Measurements from ENCODE around the gene RPS6KA5.

The RPS6KA5 gene

DNA sequence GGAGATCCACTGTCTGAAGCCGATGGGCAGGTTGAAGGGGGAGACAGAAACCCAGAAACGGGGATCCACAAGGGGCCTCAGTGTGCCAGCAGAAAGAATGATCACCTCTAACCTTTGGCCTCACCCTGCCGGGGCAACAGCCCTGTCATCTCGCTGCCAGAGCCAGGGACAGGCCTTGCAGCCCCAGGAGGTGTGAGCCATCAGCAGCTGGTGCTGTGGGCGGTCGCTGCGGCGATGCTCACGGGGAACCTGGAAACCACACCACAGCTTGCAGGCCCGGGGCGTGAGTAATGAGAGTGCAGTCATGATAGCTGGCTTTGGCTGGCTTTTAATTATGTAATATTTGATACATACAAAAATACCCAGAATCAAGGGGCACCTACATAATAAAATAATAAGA is 239.5 kb downstream of the RPS6KA5 start:
- DNase-seq, result no peak

GRCh38 chr14:90819734-90820393 is 240.6 kb downstream of the RPS6KA5 start:
- no peak for DNase-seq

GRCh38 chr14:90818715-90819114 is 241.7 kb downstream of the RPS6KA5 start:
- DNase-seq, result no peak

DNA sequence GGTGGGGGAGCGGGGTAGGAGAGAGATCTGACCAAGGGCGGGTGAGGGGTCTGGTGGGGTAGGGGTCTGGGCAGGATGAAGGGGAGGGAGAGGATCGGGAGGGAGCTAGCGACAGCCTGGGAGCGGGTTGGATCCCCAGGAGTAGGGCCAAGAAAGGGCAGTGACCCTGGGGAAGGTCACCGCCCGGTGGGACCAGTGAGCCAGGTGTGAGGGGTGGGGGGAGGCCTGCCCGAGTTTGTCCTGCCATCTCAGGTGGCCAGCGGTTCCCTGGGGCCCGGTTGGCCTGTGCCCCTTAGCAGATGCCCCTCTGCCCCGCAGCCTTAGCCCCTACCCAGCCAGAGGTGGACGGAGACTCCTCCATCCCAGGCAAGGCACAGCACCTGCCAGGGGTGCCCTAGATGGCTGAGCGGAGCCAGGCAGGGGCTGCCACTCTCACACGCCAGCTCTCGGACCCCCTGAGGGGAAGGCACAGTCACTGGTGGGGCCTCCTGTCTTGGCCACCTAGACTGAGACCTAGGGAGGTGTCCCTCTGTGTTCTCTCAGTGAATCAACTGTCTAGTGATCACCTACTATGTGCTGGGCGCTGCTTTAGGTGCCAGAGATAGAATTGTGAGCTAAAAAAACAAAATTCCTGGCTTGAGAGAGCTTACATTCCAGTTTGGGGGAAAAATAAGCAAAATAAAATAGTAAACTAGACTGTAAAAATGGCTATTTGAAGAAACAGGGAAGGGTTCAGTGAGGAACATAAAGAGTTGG is 243.6 kb downstream of the RPS6KA5 start:
- no peak for DNase-seq

GRCh38 chr14:90815822-90816662 is 244.4 kb downstream of the RPS6KA5 start, which contains the start of gene TTC7B:
TTC7B (minus strand) TSS chr14:90816430; CDS start chr14:90816295, 135 bp downstream.
- peak; percentile 98 for DNase-seq

- no peak for DNase-seq
These were observed 244.9 kb downstream of the RPS6KA5 start for GRCh38 chr14:90815572-90815821.

DNA sequence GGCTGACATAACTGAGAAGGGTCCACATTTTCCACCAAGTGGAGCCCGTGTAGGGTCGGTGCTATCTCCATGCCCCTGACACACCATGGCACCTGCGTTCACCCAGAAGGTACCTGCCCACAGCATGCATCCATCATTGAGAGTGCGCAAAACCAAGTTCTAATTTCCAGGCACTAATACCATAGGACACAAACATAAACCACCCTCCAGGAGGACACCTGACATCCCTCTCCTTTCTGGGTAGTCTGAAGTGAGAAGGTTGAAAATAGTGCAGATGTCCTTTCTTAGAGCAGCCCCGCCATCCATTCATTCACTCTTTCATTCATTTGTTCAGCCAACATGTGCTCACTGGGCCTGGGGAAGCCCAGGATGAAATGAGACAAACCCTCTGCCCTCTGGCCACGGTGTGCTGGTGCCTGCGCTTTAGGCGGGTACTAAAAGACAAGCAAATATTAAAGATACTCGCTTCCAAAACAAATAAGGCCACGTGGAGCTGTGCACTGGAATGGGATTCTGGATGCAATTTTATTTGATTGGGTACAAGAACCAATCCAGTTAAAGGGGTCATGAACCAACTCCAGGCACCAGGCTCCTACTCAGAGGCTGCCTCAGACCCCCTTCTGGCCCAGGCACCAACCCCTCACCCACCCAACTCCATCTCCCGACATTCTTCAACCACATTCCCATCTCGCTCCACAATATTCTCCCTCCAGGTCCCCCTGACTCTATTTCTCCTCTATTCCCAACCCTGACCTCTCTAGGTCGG is 245.5 kb downstream of the RPS6KA5 start:
- no peak for DNase-seq

GRCh38 chr14:90813442-90813841 is 247.0 kb downstream of the RPS6KA5 start:
- DNase-seq, result no peak

GRCh38 chr14:90812109-90812508 is 248.3 kb downstream of the RPS6KA5 start:
- DNase-seq, result no peak

- no peak for DNase-seq
These were observed 248.8 kb downstream of the RPS6KA5 start for GRCh38 chr14:90811641-90812040.

- no peak for DNase-seq
These were observed 249.6 kb downstream of the RPS6KA5 start for GRCh38 chr14:90810806-90811205.

GRCh38 chr14:90809530-90810312 is 250.7 kb downstream of the RPS6KA5 start:
- DNase-seq, result peak; percentile 7

DNA sequence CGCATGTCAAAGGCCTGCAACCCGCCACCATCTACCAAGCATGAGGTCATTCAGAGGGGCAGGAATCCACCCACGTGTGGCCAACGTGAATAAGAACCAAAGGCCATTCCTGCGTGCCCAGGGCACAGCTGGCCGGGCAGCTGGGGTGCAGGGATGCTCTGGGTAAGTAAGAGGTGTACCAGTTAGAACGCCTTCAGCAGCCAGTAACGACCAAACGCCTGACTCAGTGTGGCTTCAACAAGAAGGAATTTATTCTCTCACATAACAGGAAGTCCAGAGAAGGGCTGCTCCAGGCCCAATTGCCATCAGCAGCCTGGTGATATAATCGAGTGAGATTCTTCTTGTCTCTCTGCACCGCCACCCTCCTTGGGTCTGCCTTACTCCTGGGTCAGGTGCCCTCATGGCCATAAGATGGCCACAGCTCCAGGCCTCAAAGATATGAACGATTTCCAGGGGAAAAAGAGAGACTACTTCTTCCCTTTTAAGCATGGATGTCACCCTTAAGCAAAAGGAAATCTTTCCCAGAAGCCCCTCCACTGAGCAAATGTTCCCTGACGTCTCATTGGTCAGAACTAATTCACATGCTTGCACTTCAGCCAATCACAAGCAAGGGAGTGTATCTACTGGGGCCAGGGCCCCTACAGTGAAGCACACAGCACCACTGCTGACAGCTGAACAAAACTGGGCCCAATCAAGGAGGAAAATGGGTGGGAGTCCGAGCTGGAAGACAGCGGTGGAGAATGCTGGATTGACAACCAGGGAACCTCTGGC is 251.5 kb downstream of the RPS6KA5 start:
- DNase-seq, result peak; percentile 42

- peak; percentile 2 for DNase-seq
These were observed 253.4 kb downstream of the RPS6KA5 start for GRCh38 chr14:90807060-90807459.

- DNase-seq, result no peak
These were observed 254.5 kb downstream of the RPS6KA5 start for GRCh38 chr14:90805662-90806540.

DNA sequence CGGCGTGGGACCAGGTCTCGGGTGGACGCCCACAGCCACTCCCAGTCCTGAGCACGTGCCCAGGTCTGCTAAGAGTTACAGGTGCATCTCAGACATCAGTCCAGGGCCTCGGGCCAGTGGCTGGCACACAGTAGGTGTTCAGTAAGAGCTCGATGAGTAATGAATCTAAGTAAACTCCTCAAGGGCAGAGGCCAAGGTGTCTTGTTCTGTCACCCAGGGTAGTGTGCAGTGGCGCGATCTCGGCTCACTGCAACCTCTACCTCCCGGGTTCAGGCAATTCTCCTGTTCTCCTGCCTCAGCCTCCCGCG is 255.4 kb downstream of the RPS6KA5 start:
- DNase-seq, result no peak

DNA sequence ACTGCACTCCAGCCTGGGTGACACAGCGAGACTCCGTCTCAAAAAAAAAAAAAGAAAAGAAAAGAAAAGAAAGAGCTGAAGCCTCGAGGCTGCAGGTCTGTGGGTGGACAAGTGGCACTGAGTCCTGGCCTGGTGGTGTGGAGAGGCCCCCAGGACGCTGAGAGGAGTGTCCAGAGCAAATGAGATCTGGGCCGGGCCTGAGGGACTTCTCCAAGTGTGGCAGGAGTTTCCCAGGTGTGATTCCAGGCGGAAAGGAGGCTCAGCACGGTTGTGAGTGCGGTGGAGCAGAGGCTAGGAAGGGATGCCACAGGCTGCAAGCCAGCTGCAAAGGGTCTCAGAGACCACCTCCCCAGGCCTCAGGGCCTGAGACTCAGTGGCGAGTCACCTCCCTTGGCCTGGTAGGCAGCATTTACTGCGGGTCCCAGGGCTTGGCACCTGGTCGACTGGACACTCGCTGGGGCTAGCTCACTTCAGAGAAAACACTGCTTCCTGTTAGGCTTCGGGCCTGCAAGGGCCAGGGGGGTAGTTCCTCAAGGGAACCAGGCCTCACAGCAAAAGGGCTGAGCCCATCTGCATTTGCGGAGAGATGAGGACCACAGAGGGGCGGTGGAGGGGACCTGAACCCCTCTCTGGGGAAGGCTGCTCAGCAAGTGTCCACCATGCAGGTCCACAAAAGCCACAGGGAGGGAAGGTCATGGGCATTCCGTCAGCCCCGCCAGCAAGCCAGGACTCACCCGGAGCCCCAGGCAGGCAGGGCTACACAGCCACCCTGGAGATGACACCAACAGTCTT is 256.0 kb downstream of the RPS6KA5 start:
- no peak for DNase-seq

- no peak for DNase-seq
These were observed 257.2 kb downstream of the RPS6KA5 start for GRCh38 chr14:90803249-90803648.

- no peak for DNase-seq
These were observed 261.0 kb downstream of the RPS6KA5 start for GRCh38 chr14:90799420-90799819.

DNA sequence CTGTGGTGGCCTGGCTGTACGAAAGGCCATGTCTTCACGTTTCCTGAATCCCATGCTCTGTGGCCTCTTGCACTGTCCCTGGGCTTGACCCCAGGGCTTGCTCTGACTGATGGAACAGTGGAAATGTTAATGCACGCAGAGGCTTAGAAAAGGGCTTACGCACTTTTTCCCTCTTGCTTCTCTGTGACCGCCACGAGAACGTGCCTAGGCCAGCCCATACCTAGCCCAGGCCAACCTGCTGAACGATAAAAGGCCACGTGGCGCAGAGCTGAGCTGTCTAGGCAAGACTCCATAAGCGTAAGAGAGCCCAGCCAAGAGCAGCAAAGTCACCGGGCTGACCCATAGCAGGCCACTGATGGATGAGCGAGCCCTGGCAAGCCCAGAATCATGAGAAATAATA is 262.5 kb downstream of the RPS6KA5 start:
- DNase-seq, result no peak
